ENCODE measurements around the gene TP53BP1.
A peak's percentile ranks its signal among the peaks of the same experiment; 100 is the strongest.

TP53BP1 gene

GRCh38 chr15:43484455-43484854 lies 8.5 kb downstream of the TP53BP1 start:
- H3K4me3 ChIP-seq (ENCODE audit: low read length), result no peak overlapping the region
- DNase-seq (ENCODE audit: low read depth), result no peak
- no peak for TF ChIP-seq CTCF (conservative IDR thresholded peaks at IDR 0.05; ENCODE audit: low read length)

- peak; percentile 62 for TF ChIP-seq CTCF (conservative IDR thresholded peaks at IDR 0.05; ENCODE audit: low read length)
- DNase-seq (ENCODE audit: low read depth), result peak; percentile 38
- H3K4me3 ChIP-seq (ENCODE audit: low read length), result no peak overlapping the region
These were observed 9.4 kb downstream of the TP53BP1 start for GRCh38 chr15:43483297-43484128.

- no peak for TF ChIP-seq CTCF (conservative IDR thresholded peaks at IDR 0.05; ENCODE audit: low read length)
- DNase-seq (ENCODE audit: low read depth), result no peak
- no peak overlapping the region for H3K4me3 ChIP-seq (ENCODE audit: low read length)
These were observed 19.1 kb downstream of the TP53BP1 start for GRCh38 chr15:43473885-43474284.

- H3K4me3 ChIP-seq (ENCODE audit: low read length), result no peak overlapping the region
- no peak for DNase-seq (ENCODE audit: low read depth)
- TF ChIP-seq CTCF (conservative IDR thresholded peaks at IDR 0.05; ENCODE audit: low read length), result no peak
These were observed 21.0 kb downstream of the TP53BP1 start for GRCh38 chr15:43471975-43472374.

- peak; percentile 18 for DNase-seq (ENCODE audit: low read depth)
- no peak for TF ChIP-seq CTCF (conservative IDR thresholded peaks at IDR 0.05; ENCODE audit: low read length)
These were observed 23.1 kb downstream of the TP53BP1 start for GRCh38 chr15:43469867-43470266.

GRCh38 chr15:43465100-43465499 lies 27.9 kb downstream of the TP53BP1 start:
- no peak for TF ChIP-seq CTCF (conservative IDR thresholded peaks at IDR 0.05; ENCODE audit: low read length)
- no peak overlapping the region for H3K4me3 ChIP-seq (ENCODE audit: low read length)
- peak; percentile 91 for DNase-seq (ENCODE audit: low read depth)

More at GRCh38 chr15:43469867-43470266, 23.1 kb downstream of the TP53BP1 start:
- no peak overlapping the region for H3K4me3 ChIP-seq (ENCODE audit: low read length)

GRCh38 chr15:43463998-43464397 lies 29.0 kb downstream of the TP53BP1 start:
- no peak for DNase-seq (ENCODE audit: low read depth)
- no peak for TF ChIP-seq CTCF (conservative IDR thresholded peaks at IDR 0.05; ENCODE audit: low read length)

More at GRCh38 chr15:43463998-43464397, 29.0 kb downstream of the TP53BP1 start:
- no peak overlapping the region for H3K4me3 ChIP-seq (ENCODE audit: low read length)
